NK-92 treated with Interleukin-12 subunit alpha and Interleukin-12 subunit beta, amount 100 ng/mL, for 24 hours (cell line): ENCODE results near the gene PIK3CG.
"Not testable (repeated sequence)": the region's sequence is repeated elsewhere in the genome, so short reads cannot be mapped to it uniquely, and the experiment has no call there.

Experiments used
- DNase-seq: peaks from one replicate; lab custom pipeline; 2025; lab: John Stamatoyannopoulos, UW

PIK3CG gene

DNA sequence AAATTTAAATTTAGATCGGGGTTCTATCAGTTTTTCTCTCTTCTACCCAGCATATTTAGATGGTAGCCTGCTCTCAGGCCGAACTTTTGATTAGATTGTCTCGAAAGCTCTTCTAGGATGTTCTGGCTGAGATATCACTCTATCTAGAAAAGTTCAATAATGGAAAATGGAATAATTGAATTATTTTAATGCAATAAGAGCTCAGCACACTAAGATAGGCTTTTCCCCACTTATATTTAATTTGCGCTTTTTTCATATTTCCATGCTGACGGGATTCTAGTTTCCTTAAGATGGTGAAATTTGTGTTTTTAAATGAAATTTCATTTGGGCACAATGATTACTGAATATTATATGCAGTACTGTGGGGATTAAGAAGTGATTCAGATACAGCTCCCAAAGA, 73.7 kb downstream of the PIK3CG start:
- no peak for DNase-seq

DNA sequence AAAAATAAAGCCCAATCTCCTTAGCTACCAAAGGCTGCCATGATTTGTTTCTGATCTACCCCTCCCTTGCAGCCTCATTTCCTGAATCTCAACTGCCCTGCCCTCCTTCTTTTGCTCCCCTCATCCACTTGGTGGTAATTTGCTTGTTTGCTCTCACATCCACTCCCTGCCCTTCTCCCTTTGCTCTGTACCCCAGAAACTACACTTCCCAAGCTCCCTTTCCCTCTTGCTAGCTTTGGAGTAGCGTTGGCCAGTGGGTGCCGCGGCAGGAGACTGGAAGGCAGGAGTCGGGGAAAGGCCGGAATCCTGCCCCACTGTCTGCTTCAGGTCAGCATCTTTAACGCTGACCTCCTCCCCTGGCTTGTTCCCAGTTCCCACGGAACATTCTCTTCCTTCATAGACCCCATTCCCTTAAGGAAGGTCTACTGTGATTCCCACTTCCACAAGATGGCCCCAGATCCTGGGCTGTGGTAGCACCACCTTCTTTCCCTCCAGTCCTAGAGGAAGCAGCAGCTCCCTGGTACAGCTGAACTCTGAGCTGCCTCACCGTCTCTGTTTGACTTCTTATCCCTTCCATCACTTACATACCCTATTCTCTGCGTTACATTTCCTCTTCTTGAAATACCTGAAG, 79.1 kb downstream of the PIK3CG start:
- DNase-seq = no peak

DNA sequence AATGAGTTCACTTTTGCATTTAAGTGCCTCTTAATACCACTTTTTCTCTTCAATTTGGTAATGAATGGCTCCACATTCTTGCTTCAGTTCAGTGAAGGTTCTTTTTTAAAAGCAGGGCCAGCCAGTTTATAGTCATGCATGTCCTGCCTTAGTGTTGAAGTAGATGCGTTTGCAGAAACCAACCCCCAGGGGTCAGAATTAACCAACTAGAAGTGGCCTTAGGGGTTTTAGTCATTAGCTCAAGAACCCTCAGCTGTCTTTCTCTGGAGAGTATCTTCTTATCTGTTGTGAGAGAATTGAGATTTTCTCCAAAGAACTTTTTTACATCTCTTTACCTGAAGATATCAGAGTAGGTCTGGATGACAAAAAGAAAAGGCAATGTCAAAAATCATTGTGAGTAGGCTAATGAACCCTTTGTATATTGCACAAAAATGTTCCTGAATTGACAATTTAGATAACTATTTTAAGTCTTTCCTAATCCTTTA, 82.2 kb downstream of the PIK3CG start:
- no peak for DNase-seq

DNA sequence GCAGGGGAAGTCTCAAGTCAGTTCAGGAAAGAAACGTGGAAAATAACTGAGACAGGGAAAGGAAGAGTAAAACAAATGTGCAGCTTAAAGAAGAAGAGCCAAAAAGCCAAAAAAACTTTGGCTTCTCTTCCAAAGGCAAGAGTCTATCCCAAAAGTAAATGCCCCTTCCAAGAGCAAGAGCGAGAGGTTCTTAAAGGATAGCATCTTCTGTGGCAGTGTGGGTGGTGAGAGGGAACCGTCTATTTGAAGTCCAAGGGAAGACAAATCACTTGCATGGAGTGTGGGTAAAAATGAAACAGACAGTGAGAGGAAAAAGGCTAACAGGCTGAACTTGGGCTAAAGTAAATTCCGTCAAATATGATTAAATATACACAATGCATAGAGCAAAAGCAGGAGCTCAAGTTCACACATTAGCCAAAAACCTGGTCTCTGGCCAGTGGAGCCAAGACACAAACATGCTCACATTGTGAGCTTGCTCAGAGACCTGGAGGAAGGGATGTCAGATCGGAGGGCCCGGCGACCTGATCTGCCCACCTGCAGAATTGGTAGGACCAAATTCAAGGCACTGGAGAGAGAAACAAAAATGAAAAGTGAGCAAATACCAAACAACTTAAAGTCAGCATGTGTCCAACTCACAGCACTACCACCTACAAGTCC, 87.0 kb downstream of the PIK3CG start:
- no peak for DNase-seq

DNA sequence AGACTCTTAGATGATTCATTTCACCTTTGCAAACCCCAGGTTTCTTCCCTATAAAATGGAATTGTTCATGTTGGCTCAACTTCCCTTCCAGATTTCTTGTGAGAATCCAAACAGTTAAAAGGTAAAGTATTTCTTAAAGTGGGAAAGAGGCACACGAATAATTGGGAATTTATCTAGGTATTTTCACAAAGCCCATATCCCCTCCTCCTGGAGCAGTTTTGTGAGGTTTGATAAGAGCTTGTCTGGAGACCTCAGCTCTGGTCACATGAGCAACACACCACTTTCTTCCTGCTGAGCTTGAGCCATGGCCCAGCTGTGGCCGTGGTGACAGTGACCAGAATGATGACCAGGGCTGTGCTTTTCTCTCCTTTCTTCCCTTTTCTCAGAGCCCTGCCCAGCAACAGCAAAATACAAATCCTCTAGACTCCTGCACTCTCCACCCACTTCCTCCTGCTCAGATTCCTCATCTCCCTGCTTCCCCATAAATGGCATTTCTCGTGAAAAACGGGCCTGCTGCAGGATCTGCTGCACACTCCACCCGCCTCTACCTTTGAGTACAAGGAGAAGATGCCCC, 87.7 kb downstream of the PIK3CG start:
- no peak for DNase-seq

DNA sequence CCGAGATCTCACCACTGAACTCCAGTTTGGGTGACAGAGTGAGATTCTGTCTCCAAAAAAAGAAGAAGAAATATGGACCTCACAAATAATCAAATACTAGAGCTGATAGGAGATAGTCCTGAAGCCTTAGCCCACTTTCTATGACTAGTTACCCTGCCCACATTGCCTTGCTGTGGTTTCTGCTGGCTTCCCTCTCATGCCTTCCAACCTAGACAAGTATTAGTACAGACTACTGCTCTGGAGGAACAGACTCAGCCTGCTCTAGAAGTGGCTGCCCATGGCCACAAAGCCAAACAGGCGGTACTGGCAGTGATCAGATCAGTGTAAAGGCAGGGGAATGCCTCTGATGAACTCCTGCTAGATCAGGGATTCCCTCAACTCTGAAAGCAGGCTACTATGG, 89.8 kb downstream of the PIK3CG start:
- DNase-seq = no peak

DNA sequence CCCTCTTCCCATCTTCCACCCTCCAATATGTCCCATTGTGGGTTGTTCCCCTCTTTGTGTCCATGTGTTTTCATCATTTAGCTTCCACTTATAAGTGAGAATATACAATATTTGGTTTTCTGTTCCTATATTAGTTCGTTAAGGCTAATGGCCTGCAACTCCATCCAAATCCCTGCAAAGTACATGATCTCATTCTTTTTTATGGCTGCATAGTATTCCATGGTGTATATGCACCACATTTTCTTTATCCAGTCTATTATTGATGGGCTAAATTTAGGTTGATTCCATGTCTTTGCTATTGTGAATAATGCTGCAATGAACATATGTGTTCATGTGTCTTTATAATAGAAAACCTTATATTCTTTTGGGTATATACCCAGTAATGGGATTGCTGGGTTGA, 90.8 kb downstream of the PIK3CG start:
- DNase-seq = not testable (repeated sequence)
